Uterus (tissue), 4 donors: ENCODE measurements around the gene EZH2. TPM values are rescaled to one million over a fixed set of nuclear protein-coding genes. Genes with fewer than 3 reads are reported as not detected.

ENCODE experiments used
- DNase-seq, 2 donors: peaks; one replicate each; pipeline ENCODE4 v3.0.0-alpha.2; 2019 to 2020
- H3K27ac ChIP-seq, 2 donors: fragments of 200-600 bp; sonication (generic); 1 replicate in 1 of 2; 2 replicates in 1 of 2; pipeline ENCODE4 v1.5.1; 2016 to 2018
- H3K27me3 ChIP-seq, 2 donors: fragments of 200-600 bp; sonication (generic); one replicate each; pipeline ENCODE4 v1.5.1; 2018 to 2019; ENCODE audit warnings: control low read depth in 1 of 2
- H3K36me3 ChIP-seq, 2 donors: fragments of 200-600 bp; sonication (generic); one replicate each; pipeline ENCODE4 v1.5.1; 2019; ENCODE audit warnings: control low read depth in 1 of 2
- H3K4me1 ChIP-seq, 2 donors: fragments of 200-600 bp; sonication (generic); one replicate each; pipeline ENCODE4 v1.5.1; 2018 to 2019; ENCODE audit warnings: control low read depth in 1 of 2
- H3K4me3 ChIP-seq, 2 donors: fragments of 200-600 bp; sonication (generic); 1 replicate in 1 of 2; 2 replicates in 1 of 2; pipeline ENCODE4 v1.5.1; 2018 to 2019; ENCODE audit warnings: mild to moderate bottlenecking in 1 of 2
- H3K9me3 ChIP-seq, 2 donors: fragments of 200-600 bp; sonication (generic); one replicate each; pipeline ENCODE4 v1.5.1; 2019; ENCODE audit warnings: control low read depth in 1 of 2
- CTCF ChIP-seq, 4 experiments: fragments of 200-600 bp in 2 of 4; fragments of 450-650 bp in 2 of 4; sonication (generic) in 2 of 4; IDR thresholded peaks; one replicate each; pipeline ENCODE4 v1.5.1; 2016 to 2019; ENCODE audit warnings: antibody characterized with exemption in 4 of 4, mild to moderate bottlenecking in 2 of 4, moderate library complexity in 1 of 4
- POLR2A ChIP-seq, 2 donors: fragments of 450-650 bp; IDR thresholded peaks; one replicate each; pipeline ENCODE4 v1.6.1; 2016; ENCODE audit warnings: antibody characterized with exemption in 2 of 2, mild to moderate bottlenecking in 1 of 2, moderate library complexity in 1 of 2
- intact Hi-C: fragments of 100-400 bp; cut with DNase I; formaldehyde crosslinking; loops from one replicate; pipeline ENCODE4 v1.15.1; 2023; ENCODE audit warnings: low total_unique reads
- total RNA-seq, 4 donors: library from RNA; depleted of rRNA in 3 of 4; stranded (reverse); fragments of >200 nt in 3 of 4; gene quantifications; one replicate each; pipeline versions ENCODE4 v1.1.0 to v1.2.4, GENCODE V29; 2014 to 2023
- donor health status: DM: yes; HTN: yes; CAD: no.

The EZH2 gene
- total RNA-seq, 4 donors from 2014 or later: 1.2 to 35.3 (median 2.1) TPM

DNA sequence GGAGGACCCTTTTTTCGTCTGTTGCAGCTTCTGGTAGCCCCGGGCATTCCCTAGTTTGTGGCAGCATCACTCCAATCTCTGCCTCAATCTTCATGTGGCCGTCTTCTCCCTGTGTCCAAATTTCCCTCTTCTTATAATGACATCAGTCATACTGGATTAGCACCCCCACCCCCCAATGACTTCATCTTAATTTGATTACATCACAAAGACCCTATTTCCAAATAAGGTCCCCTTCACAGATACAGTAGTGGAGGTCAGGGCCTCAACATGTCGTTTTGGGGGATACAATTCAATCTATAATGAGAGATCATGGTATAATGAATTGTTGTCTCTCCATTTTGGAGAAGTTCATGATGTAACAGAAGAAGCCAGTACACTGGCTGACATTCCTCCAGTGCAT, 28.1 kb upstream of the EZH2 start:
- Histone ChIP-seq H3K4me3 (no peak overlapping the region), H3K36me3 (no peaks in the 10 kb centered on the region), H3K27ac (no peak overlapping the region), H3K4me1 (no peaks in the 10 kb centered on the region), H3K27me3 (no peaks in the 10 kb centered on the region), H3K9me3 (no peaks in the 10 kb centered on the region)
- intact Hi-C loops: no loop called here
- no peak for DNase-seq
- TF ChIP-seq CTCF (IDR thresholded peaks at IDR 0.05) (no peak), POLR2A (IDR thresholded peaks at IDR 0.05) (no peak)

- no peak for DNase-seq
- TF ChIP-seq CTCF (IDR thresholded peaks at IDR 0.05) (no peak), POLR2A (IDR thresholded peaks at IDR 0.05) (no peak)
- Histone ChIP-seq H3K4me3 (no peak overlapping the region), H3K9me3 (no peaks in the 10 kb centered on the region), H3K36me3 (no peaks in the 10 kb centered on the region), H3K27me3 (no peaks in the 10 kb centered on the region), H3K27ac (no peak overlapping the region), H3K4me1 (no peaks in the 10 kb centered on the region)
- intact Hi-C loops: no loop called here
Measured at GRCh38 chr7:148911626-148912025, 27.5 kb upstream of the EZH2 start.

DNA sequence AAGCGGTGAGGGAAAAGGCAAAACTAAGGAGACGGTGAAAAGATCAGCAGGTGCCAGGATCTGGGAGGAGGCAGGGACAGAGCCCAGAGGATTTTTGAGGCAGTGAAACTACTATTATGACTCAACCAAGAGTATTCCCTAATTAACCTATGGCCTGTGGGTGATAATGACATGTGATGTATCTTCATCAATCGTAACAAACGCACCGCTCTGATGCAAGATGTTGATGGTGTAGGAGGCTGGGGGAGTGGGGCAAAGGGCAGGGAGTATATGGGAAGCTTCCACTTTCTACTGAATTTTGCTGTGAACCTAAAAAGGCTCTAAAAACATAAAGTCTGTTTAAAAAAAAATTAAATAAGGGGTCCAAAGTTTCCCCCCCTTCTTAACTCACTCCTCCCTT, 25.5 kb upstream of the EZH2 start:
- Histone ChIP-seq H3K27ac (no peak overlapping the region), H3K4me1 (no peaks in the 10 kb centered on the region), H3K36me3 (no peaks in the 10 kb centered on the region), H3K9me3 (no peaks in the 10 kb centered on the region), H3K27me3 (no peaks in the 10 kb centered on the region), H3K4me3 (no peak overlapping the region)
- DNase-seq: no peak
- no peak for TF ChIP-seq POLR2A (IDR thresholded peaks at IDR 0.05)
- no peak for TF ChIP-seq CTCF (IDR thresholded peaks at IDR 0.05)
- intact Hi-C loops: no loop called here

GRCh38 chr7:148906707-148907498, 22.8 kb upstream of the EZH2 start:
- TF ChIP-seq POLR2A (IDR thresholded peaks at IDR 0.05) (no peak), CTCF (IDR thresholded peaks at IDR 0.05) (no peak)
- no peak overlapping the region for H3K27ac ChIP-seq
- intact Hi-C loops: no loop called here
- H3K4me3 ChIP-seq: no peak overlapping the region
- H3K4me1 ChIP-seq: no peaks in the 10 kb centered on the region
- no peak for DNase-seq
- H3K9me3 ChIP-seq: no peaks in the 10 kb centered on the region
- H3K36me3 ChIP-seq: no peaks in the 10 kb centered on the region
- H3K27me3 ChIP-seq: no peaks in the 10 kb centered on the region

DNA sequence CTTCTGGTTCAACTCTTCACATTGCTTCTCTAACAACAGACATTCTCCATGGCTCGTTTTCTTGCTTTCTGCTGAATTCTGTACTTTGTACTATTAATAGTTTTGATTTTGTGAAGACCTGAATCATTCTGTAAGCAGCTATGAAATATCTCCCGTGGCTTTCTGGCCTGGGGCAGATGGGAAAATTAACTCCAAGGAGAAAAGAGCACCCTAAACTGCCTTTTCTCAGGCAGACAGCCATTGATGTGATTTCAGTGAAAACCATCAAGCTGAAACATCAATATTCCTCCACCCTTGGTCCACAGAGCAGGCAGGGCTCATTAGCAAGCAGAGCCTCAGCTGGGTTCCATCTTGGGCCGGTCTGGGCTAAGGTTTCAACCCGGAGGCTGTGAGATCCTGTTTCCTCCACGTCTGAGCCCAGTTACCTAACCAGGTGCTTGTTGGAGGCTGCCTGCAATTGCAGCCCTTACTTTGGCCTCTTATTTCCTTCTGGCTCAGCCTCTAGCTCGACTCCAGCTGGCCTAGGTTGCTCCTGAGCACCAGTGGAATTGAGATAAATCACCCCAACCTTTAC, 21.1 kb upstream of the EZH2 start:
- intact Hi-C loops: no loop called here

More for the DNA sequence above, 21.1 kb upstream of the EZH2 start:
- Histone ChIP-seq H3K27ac (no peak overlapping the region), H3K27me3 (no peaks in the 10 kb centered on the region), H3K36me3 (no peaks in the 10 kb centered on the region), H3K9me3 (no peaks in the 10 kb centered on the region), H3K4me1 (no peaks in the 10 kb centered on the region), H3K4me3 (no peak overlapping the region)
- no peak for DNase-seq
- no peak for TF ChIP-seq POLR2A (IDR thresholded peaks at IDR 0.05)
- TF ChIP-seq CTCF (IDR thresholded peaks at IDR 0.05): no peak
